Measurements from ENCODE around the gene LGSN.
"Not testable (repeated sequence)": the region's sequence is repeated elsewhere in the genome, so short reads cannot be mapped to it uniquely, and the experiment has no call there.

GRCh38 chr6:63230027-63230426, 89.8 kb downstream of the LGSN start:
- not testable (repeated sequence) for TF ChIP-seq CTCF, POLR2A (IDR thresholded peaks at IDR 0.05)
